HG02763 (cell line): ENCODE measurements around the gene PLCB1.
"Not testable (repeated sequence)": the region's sequence is repeated elsewhere in the genome, so short reads cannot be mapped to it uniquely, and the experiment has no call there.

Source experiments
- ATAC-seq: cut with Tn5 transposase; IDR thresholded peaks from one replicate; pipeline ENCODE4 v1.9.1; 2021; ENCODE audit warnings: mild to moderate bottlenecking, moderate library complexity; ENCODE audit not compliant: unreplicated experiment

The PLCB1 gene

DNA sequence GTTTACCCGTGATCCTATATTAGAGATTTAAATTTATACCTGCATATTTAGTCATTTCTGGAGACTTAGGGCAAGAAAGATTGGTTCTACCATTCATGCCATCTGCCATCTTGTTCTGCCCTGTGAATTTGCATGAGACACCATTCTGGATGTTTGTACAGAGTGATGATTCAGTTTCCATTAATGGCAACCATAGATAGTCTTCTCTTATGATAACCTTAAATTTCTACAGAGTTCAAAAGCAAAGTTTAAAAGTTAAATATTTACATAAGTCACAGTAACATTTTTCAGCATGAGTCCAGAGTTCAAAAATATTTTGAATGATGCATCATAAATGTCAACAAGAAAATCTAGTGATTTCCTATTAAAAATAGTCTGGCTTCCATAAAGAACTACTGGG lies 23.2 kb downstream of the PLCB1 start:
- no peak for ATAC-seq

DNA sequence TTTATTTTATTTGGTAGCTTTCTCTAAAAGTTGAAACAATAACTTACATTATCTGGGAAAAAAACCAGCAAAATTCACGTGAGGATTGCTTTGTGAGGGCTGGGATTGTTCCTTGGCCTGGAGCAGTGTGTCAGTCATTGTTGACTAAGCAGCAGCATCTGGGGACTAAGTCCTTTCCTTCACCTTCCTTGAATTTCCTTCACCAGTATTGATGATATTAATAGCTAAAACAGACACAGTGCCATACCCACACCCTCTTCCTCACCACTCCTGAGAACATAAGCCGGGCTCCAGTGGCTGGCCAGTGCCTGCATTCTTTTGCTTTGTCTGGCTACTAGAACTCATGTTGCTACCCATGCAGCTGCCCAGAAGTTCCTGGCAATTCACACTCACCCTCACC lies 23.7 kb downstream of the PLCB1 start:
- ATAC-seq, result no peak

DNA sequence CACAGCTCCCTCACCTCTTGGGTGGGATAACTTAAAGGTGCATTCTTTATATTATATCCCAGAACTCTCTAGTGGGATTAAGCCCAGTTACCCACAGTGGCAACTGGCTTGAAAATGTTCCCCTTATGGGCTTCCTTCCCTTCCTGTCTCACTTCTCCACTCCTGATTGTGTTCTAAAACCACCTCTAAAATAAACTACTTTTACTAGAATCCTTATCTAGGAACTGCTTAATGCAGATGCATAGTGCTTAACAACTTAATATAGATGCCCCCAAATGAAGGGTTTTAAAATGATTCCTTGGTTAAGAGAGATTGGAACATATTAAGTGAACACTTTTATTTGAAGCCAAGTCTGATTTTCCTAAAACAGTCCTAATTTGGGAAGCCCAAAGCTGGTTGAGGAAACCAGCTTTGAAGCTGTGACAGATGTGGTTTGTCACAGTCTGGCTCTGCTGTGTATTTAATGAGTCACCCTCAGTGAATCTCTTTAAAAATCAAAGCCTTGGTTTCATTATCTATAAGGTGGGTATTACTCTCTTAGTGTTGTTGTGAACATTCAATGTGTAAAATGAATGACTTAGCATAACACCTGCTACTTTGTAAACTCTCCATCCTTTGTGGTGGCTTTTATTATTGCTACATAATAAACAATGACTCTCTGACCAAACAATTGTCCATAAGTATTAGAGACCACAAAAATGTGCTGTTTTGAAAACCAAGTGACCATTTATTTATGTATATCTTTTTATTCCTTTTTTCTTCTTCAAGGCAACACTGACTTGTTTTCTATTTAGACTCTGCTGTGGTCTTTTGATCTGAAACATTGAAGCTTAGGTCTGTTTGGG lies 24.4 kb downstream of the PLCB1 start:
- peak; percentile 62 for ATAC-seq

DNA sequence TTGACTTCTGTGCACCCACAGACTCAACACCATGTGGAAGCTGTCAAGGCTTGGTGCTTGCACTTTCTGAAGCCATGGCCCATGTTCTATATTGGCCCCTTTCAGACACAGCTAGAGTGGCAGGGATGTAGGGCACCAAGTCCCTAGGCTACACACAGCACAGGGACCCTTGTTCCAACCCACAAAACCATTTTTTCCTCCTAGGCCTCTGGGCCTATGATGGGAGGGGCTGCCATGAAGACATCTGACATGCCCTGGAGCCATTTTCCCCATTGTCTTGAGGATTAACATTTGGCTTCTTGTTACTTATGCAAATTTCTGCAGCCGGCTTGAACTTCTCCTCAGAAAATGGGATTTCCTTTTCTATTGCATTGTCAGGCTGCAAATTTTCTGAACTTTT lies 27.2 kb downstream of the PLCB1 start:
- not testable (repeated sequence) for ATAC-seq

DNA sequence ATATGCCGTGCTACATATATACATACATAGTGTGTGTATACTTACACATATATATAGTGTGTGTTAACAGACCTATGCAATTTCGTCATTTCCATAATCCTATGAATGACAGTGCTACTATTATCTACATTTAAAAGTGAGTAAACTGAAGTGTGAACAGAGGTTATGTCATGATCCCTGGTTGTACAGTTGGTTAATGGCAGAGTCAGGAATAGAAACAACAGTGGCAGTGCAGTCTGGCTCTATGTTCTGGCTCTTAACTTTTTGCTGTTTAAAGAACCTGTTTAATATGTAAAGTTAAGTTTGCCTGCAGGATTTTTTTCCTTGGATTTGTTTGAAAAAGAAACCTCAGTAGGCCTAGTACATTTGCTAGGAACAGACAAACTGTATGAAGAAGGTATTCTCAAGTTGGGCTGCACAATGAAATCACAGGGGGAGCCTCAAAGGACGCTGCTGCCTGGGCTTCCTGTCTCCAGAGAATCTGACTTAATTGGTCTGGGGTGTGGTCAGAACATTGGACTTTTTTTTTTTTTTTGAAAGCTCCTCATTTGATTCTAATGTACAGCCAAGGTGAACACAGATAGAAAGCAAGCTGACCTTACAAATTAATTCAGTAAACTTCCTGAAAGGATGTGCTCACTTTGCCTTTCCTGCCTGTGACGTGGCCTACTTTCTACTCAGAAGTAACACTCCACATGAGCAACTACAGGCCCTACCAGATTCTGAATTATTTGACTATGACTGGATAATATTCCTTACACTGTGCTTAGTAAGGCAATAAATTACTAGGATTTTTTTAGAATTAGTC lies 29.4 kb downstream of the PLCB1 start:
- ATAC-seq, result no peak

DNA sequence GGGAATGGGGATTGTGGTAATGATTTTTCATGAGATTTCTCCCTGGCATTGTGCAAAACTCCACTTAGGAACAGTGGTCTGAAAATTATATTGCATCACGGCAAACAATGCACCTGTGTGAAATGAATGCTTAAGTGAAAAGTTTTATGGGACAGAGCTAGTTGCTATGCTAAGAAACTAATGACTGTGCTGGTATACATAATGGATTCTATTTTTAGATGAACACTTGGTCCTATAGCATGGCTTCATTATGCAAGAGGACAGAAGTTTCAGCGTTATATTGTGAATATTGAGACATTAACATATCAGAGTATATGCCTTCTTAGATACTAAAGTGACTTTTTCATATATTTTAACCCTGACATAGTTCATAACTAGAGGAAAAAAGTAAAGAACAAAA lies 30.5 kb downstream of the PLCB1 start:
- no peak for ATAC-seq

DNA sequence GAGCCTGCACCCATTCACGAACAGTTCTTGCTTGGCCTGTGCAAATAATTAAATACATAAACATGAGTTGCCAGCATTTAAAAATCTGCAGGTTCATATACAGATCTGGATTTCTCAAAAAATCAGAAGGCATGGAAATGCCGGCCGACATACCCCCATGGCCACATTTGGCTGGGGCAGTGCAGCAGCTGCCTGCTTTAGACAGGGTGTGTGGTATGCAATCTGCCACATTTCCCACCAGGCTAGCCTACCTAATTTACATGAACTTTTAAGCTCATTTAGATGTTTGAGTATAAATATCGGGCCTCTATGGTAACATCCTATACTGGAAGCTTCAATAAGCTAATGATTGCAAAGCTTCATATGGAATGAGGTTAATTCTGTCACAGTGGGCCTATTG lies 31.5 kb downstream of the PLCB1 start:
- no peak for ATAC-seq

DNA sequence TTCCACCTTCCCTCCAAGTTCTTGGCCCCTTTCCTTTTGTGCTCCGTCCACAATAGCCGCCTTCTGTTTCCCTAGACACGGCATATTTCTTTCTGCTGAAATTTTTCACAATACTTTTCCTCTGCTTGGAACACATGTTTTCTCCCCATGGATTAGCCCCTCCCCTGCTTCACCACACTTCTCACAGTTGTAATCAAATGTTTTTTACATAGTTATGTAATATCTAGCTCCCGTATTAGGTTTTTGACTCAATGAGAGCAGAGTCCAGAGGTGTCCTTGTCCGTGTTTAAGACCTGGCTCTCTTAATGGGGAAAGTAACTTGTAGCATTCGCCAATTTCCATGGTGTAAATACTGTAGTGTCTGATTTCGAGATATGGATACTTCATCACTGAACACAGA lies 34.7 kb downstream of the PLCB1 start:
- ATAC-seq, result no peak

DNA sequence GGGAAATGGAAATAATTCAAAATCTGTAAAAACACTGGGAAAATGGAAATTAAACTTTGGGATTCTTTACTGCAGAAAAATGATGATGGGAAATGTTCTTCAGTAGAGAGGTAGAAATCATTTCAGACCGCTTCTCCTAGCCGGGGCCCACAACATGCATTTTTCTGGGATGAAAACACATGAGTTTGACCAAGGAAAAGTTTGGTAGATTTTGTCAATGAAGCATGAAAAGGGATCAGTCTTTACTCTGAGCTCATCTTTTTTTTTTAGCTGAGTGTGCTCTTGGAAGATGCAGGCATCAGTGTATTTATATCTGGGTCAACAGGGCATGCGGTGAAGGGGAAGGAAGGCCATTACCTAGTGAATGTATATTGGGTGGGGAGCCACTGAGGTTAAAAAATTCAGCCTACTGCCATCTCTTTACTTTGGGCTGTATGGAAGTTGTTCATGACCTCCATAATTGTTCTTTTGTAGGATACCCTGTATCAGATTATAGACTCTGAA lies 36.8 kb downstream of the PLCB1 start:
- ATAC-seq, result no peak

DNA sequence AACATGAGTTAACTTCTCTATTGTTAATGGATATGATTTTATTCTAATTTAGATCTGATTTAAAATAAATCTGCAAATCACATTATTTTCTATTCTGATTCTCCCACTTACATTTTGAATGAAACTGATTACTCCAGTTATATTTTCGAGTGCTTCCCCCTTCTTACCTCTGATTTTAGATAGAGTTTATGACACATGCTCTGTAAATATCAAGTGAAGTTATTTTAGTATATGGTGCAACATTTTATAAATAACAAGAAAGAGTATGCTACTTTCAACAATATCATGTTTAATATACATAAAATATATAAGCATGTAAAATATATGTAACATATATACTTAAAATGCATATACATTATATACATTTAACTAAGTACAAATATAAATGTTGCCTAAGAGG lies 38.9 kb downstream of the PLCB1 start:
- no peak for ATAC-seq

DNA sequence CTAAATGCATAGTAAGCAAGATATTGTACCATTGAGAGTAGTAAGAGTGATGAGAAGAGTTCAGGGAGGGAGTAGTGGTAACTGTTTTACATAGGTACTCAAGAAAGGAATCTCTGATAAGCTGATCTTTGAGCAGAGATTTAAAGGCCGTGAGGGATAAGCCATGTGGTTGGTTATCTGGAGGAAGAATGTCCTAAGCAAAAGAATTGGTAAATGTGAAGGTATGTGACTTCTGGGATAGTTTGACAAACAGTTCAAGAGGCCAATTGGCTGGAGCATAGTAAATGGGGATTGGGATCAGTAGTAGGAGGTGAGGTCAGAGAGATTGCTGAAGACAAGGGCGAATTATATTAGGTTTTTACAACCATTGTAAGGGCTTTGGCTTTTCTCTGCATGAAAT lies 40.1 kb downstream of the PLCB1 start:
- no peak for ATAC-seq

DNA sequence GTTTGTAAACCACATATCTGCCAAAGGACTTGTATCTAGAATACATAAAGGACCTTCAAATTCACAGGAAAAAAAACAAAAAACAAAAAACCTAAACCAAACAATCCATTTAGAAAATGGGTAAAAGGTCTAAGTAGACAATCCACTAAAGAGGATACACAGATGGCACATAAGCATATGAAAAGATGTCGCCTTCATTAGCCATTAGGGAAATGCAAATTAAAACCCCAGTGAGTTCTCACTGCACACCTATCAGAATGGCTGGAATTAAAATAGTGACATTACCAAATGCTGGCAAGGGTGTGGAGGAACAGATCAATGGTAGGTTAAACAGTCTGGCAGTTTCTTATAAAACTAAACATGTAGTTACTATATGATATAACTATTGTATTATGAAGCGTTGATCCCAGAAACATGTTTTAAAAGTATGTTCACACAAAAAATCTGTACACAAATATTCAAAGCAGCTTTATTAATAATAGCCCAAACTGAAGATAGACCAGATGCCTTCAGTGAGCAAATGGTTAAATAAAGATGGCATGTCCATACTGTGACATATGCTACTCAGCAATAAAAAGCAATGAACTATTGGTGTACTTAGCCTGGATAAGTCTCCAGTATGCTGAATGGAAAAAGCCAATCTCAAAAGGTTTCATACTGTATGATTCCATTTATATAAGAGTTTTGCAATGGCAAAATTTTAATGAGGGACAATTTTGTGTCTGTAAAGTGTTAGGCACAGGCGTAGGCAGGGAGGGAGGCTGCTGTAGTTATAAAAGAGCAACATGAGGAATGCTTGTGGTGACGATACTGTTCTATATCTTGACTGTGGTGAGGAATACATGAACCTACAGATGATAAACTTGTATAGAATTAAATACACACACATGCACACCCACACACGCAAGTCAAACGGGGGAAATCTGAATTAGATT lies 43.9 kb downstream of the PLCB1 start:
- ATAC-seq, result no peak

DNA sequence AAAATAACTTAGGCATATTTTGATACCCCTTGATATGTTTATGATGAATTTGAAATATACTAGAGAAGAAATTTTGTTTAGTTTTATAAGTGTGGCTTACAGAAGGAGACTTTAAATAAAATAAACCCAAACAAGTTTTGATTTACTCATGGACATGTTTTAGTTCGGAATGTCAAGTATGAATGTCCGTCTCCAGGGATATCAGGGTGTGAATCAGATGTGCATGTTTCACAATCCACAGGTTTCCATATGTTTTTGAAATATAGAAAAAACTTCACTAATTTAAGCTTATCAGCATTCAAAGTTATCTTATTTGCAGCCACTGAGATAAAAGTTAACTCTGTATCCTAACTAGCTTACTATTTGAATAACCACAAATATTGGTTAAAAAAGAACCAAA lies 51.5 kb downstream of the PLCB1 start:
- ATAC-seq, result no peak

DNA sequence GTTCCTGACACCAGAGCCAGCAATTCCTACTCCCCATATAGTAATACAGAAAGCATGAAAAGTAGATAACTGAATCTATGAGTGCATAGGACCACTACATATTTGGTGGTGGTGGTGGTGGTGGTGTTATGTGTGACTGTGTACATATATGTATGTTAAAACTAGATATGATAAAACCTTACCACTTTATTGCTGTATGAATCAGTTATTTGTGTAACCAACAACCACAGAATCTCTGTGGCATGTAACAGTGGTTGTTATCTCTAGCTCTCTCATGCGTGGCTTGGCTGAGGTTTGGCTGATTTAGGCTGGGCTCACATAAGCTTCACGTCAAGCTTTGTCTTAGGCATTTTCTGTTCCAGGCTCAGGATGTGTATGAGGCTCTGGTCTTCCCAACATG lies 55.7 kb downstream of the PLCB1 start:
- no peak for ATAC-seq

DNA sequence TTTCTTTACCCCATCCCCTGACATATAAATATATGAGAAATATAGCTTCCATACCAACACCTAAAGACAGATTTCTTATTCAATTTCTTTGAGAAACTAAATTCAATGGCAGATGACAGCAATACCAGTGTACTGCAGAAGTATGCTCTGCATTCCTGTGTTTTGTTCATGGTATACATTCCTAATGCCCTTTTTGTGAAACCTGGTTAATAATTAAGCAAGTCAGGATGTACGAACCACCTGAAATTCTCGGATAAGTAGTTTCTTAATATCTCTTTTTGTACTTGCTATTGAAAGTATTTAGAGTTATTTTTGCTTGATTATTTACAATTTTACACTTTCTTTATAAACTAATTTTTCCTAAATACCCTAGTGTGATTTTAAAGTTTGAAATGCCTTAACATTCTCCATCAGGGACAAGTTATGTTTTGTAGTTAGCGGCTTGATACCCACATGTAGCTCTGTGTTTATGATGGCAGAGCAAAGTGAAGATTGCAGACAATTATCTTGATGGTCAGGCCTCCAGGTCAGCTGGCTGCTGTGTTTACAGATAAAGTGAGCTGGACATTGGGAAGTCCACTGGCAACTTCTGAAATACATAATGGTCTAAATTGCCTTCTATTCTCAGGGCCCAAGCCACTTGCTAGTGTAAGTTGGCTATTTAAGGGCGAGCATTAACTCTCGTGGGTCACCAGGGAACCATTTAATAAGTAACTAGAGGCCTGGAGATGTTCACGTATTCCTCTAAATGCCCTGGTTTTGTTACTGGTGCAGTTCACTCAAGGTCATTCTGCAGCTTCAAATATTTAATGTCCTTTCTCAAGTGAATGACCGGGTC lies 58.2 kb downstream of the PLCB1 start:
- ATAC-seq, result no peak

DNA sequence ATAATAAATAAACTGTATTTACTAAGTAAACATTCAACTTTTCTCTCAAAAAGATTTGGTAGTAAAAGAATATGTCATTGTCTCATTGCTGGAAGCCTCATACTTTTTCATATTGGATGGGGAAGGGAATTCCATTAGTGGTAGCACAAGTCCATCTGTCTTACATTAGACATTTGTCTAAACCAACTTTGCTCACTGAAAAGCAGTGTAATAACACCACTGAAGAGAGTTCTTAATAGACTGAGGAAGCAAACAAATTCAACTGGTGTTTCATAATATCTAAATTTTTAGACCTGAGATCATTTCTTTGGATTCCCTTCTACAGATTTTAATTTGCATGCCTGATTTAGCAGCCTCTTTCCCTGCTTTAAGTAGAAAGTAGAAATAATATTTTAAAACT lies 62.7 kb downstream of the PLCB1 start:
- ATAC-seq, result no peak

DNA sequence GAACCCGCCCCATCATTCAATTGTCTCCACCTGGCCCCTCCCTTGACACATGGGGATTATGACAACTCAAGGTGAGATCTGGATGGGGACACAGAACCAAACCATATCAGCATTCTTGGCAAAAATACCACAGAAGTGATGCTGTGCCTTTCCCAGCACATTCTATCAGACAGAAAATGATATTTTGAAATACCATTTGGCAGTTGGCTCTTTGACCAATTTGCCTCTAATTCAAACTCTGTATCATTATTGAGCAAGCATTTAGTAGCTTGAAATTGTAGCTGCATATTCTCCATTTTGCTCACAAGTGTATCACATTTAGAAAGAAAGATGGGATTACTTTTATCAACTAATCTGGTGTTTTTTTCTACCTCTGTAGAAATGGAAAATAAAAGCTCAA lies 64.0 kb downstream of the PLCB1 start:
- no peak for ATAC-seq

DNA sequence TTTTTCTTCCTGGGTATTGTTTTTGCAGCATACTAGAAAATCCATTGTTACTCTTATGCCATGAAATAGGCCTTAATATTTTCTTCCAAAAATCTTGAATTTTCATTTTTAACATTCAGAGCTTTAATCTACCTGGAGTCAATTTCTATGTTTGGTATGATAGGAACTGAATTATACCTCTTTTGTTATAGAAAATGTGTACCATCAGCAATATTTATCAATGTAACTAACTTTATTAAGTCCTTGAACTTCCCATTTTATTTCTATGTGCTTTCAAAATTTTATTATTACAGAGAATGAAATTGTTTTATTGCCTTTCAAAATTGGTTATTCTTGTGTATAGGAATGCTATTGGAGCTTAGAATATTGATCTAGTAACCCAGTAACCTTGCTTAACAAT lies 68.2 kb downstream of the PLCB1 start:
- ATAC-seq, result no peak

DNA sequence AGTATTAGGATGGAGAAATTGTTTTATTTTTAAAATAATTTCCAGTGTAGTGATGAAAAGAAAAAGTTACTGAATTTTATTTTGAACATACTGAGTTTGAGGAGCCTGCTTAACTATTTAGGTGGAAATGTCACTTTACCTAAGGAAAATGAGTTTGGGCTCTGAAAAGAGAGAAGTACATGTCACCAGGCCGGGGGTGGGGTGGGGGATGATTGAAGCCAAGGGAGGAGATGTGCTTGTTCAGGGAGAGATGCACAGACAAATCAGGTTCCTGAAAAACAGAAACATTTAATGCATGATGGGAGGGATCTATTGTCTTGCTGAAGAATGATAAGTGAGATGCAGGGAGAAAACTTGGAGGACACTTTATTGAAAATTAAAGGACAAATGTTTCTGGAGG lies 71.3 kb downstream of the PLCB1 start:
- no peak for ATAC-seq

DNA sequence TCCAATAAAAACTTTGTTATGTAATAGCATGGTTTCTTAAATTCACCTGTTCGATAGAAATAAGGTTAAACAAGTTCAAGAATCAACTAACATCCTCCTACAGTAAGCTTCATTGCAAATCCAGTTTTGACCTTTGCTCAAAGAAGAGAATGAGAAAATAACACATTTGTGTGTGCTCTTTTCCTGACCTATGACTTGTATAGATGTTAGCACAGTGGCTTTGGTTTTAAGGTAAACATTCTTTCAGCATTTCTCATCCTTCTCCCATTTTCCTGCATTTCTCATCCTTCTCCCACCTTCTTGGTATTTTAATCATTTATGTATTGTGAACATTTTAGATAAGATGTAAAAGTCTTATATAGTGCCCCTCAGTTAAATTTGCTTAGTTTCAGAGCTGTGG lies 73.9 kb downstream of the PLCB1 start:
- ATAC-seq, result no peak
